ENCODE measurements around the gene CLDN20. TPM values are rescaled to one million over a fixed set of nuclear protein-coding genes. Genes with fewer than 3 reads are reported as not detected.

The CLDN20 gene
- total and polyA plus RNA-seq, 10 of the 15 experiments (the other 5 are each of a cell fraction or from before 2014, with no cell fraction given): 0.13 to 0.23 TPM; not detected in 8

- TF ChIP-seq, protein P1, sequence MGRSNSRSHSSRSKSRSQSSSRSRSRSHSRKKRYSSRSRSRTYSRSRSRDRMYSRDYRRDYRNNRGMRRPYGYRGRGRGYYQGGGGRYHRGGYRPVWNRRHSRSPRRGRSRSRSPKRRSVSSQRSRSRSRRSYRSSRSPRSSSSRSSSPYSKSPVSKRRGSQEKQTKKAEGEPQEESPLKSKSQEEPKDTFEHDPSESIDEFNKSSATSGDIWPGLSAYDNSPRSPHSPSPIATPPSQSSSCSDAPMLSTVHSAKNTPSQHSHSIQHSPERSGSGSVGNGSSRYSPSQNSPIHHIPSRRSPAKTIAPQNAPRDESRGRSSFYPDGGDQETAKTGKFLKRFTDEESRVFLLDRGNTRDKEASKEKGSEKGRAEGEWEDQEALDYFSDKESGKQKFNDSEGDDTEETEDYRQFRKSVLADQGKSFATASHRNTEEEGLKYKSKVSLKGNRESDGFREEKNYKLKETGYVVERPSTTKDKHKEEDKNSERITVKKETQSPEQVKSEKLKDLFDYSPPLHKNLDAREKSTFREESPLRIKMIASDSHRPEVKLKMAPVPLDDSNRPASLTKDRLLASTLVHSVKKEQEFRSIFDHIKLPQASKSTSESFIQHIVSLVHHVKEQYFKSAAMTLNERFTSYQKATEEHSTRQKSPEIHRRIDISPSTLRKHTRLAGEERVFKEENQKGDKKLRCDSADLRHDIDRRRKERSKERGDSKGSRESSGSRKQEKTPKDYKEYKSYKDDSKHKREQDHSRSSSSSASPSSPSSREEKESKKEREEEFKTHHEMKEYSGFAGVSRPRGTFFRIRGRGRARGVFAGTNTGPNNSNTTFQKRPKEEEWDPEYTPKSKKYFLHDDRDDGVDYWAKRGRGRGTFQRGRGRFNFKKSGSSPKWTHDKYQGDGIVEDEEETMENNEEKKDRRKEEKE (IDR thresholded peaks at IDR 0.05): no peak
- TF ChIP-seq ZSCAN29 (IDR thresholded peaks at IDR 0.05): no peak
- TF ChIP-seq MTA2 (IDR thresholded peaks at IDR 0.05; ENCODE audit: low read depth): no peak
- no peak for TF ChIP-seq LARP7 (IDR thresholded peaks at IDR 0.05)
- TF ChIP-seq HDAC6 (IDR thresholded peaks at IDR 0.05; ENCODE audit: unreplicated experiment): no peak
- no peak for TF ChIP-seq ZBTB4 (CRISPR knock-in tag; IDR thresholded peaks at IDR 0.05)
- no peak for TF ChIP-seq USF1 (IDR thresholded peaks at IDR 0.05; ENCODE audit: borderline replicate concordance, extremely low read length, insufficient read depth, low read depth, low read length)
- TF ChIP-seq RAD21 (IDR thresholded peaks at IDR 0.05; ENCODE audit: insufficient read depth, low read depth, low read length): no peak
- TF ChIP-seq EP300 (IDR thresholded peaks at IDR 0.05; ENCODE audit: borderline replicate concordance in 1 of 2, control insufficient read depth in 1 of 2, low read depth in 2 of 2, low read length in 2 of 2): no peak
- no peak for TF ChIP-seq ZNF217 (IDR thresholded peaks at IDR 0.05)
- TF ChIP-seq, protein P2, sequence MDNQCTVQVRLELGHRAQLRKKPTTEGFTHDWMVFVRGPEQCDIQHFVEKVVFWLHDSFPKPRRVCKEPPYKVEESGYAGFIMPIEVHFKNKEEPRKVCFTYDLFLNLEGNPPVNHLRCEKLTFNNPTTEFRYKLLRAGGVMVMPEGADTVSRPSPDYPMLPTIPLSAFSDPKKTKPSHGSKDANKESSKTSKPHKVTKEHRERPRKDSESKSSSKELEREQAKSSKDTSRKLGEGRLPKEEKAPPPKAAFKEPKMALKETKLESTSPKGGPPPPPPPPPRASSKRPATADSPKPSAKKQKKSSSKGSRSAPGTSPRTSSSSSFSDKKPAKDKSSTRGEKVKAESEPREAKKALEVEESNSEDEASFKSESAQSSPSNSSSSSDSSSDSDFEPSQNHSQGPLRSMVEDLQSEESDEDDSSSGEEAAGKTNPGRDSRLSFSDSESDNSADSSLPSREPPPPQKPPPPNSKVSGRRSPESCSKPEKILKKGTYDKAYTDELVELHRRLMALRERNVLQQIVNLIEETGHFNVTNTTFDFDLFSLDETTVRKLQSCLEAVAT (IDR thresholded peaks at IDR 0.05): no peak
- TF ChIP-seq MYC (IDR thresholded peaks at IDR 0.05; ENCODE audit: insufficient read depth, insufficient read length, insufficient replicate concordance, low read length, severe bottlenecking): no peak
Measured at GRCh38 chr6:155261111-155261900, 2.5 kb upstream of the CLDN20 start (continued).

Measured in GM12878 (cell line).